ENCODE data around the gene C12orf76. TPM values are rescaled to one million over a fixed set of nuclear protein-coding genes. Genes with fewer than 3 reads are reported as not detected.

C12orf76 gene
- total RNA-seq, 1 experiment from 2014 or later = 10.1 TPM

GRCh38 chr12:110093631-110094311 is 45.4 kb upstream of the C12orf76 start (continued):
- no peak for TF ChIP-seq ZBTB33 (IDR thresholded peaks at IDR 0.05; ENCODE audit: extremely low read depth, insufficient replicate concordance, low read length)
- TF ChIP-seq JUND (IDR thresholded peaks at IDR 0.05) = no peak
- TF ChIP-seq POLR2A (IDR thresholded peaks at IDR 0.05; ENCODE audit: borderline replicate concordance, extremely low read depth, insufficient read depth, insufficient read length) = no peak
- TF ChIP-seq CBX3 (IDR thresholded peaks at IDR 0.05; ENCODE audit: low read depth) = no peak
- TF ChIP-seq ZFX (IDR thresholded peaks at IDR 0.05) = no peak
- TF ChIP-seq FOSL1 (IDR thresholded peaks at IDR 0.05; ENCODE audit: low read depth) = no peak

- Histone ChIP-seq H3K4me3 (replicated peaks in 1 of 2; ENCODE audit: low read depth in 1 of 2, low read length in 2 of 2) (no peak overlapping the region), H4K20me1 (ENCODE audit: insufficient read depth) (no peaks in the 10 kb centered on the region), H3K27me3 (ENCODE audit: insufficient read depth, low read length) (peaks cover 6% of the 10 kb centered on the region; the same call in 1 of the 2 replicates), H3K36me3 (ENCODE audit: control insufficient read depth in 1 of 2, insufficient read depth in 2 of 2, low read length in 2 of 2) (no peaks in the 10 kb centered on the region), H3K4me1 (ENCODE audit: control insufficient read depth in 1 of 2, insufficient read depth in 2 of 2, low read length in 2 of 2) (no peaks in the 10 kb centered on the region), H3K27ac (ENCODE audit: low read depth, low read length) (no peak overlapping the region), H3K9me2 (ENCODE audit: insufficient read depth) (no peaks in the 10 kb centered on the region), H3K4me2 (ENCODE audit: low read length) (no peak overlapping the region), H2AFZ (ENCODE audit: low read depth, low read length, poor library complexity, severe bottlenecking) (no peak overlapping the region), H3K9ac (ENCODE audit: low read length) (no peak overlapping the region), H3K9me3 (ENCODE audit: control insufficient read depth in 1 of 2, insufficient read depth in 1 of 2, low read depth in 1 of 2, low read length in 2 of 2) (no peaks in the 10 kb centered on the region), H3K79me2 (ENCODE audit: insufficient read depth, low read length) (no peaks in the 10 kb centered on the region)
- intact Hi-C loops (cut with micrococcal nuclease) = no loop called here
- DNase-seq (ENCODE audit: low read depth, low spot score) (no peak), ATAC-seq (no peak)
- RAD21 ChIA-PET (ENCODE audit: low non-redundant PET in 1 of 2, low total read pairs in 2 of 2, uncharacterized antibody in 2 of 2, unreplicated experiment in 2 of 2) = no interaction called here
- POLR2A ChIA-PET = no interaction called here
- TF ChIP-seq REST (IDR thresholded peaks at IDR 0.05; ENCODE audit: low read depth) (no peak), SRF (IDR thresholded peaks at IDR 0.05; ENCODE audit: low read depth) (no peak), EZH2 (IDR thresholded peaks at IDR 0.05) (no peak), ZNF274 (IDR thresholded peaks at IDR 0.05; ENCODE audit: low read depth, low read length) (no peak), MAX (IDR thresholded peaks at IDR 0.05) (no peak), FOSL1 (IDR thresholded peaks at IDR 0.05; ENCODE audit: low read depth) (no peak), CBX3 (IDR thresholded peaks at IDR 0.05; ENCODE audit: low read depth) (no peak), RAD21 (IDR thresholded peaks at IDR 0.05; ENCODE audit: low read depth) (no peak), SP1 (IDR thresholded peaks at IDR 0.05; ENCODE audit: low read depth) (no peak), ATF3 (IDR thresholded peaks at IDR 0.05) (no peak), TCF7L2 (IDR thresholded peaks at IDR 0.05; ENCODE audit: borderline replicate concordance, extremely low read depth, insufficient read depth, insufficient read length) (no peak), POLR2A (IDR thresholded peaks at IDR 0.05; ENCODE audit: borderline replicate concordance, extremely low read depth, insufficient read depth, insufficient read length) (no peak), YY1 (IDR thresholded peaks at IDR 0.05; ENCODE audit: extremely low read depth, insufficient replicate concordance, low read depth, low read length) (no peak), CEBPB (IDR thresholded peaks at IDR 0.05; ENCODE audit: low read depth) (no peak)
- CTCF ChIA-PET = no interaction called here
- BruUV-seq (replicated peaks) = no TSS peak
Measured at GRCh38 chr12:110091136-110091711, 42.9 kb upstream of the C12orf76 start.
